Ovary (tissue), 9 donors: ENCODE measurements around the gene OLA1. TPM values are rescaled to one million over a fixed set of nuclear protein-coding genes. Genes with fewer than 3 reads are reported as not detected.

Source experiments
- DNase-seq, 5 donors: peaks; one replicate each; pipeline ENCODE4 v3.0.0-alpha.2; 2019 to 2020
- H3K27ac ChIP-seq, 2 donors: fragments of 200-600 bp; one replicate each; pipeline versions ENCODE4 v1.5.1 to v1.8.0; 2019 to 2022
- H3K27me3 ChIP-seq: fragments of 200-600 bp; one replicate; pipeline ENCODE4 v1.8.0; 2022
- H3K36me3 ChIP-seq: fragments of 200-600 bp; sonication (generic); one replicate; pipeline ENCODE4 v1.5.1; 2019
- H3K4me1 ChIP-seq: one replicate; pipeline ENCODE4 v1.8.1; 2013; ENCODE audit warnings: mild to moderate bottlenecking, moderate library complexity; ENCODE audit not compliant: insufficient read depth
- H3K4me3 ChIP-seq: fragments of 200-600 bp; sonication (generic); one replicate; pipeline ENCODE4 v1.5.1; 2017
- H3K9me3 ChIP-seq, 2 donors: fragments of 200-600 bp in 1 of 2; sonication (generic) in 1 of 2; one replicate each; pipeline versions ENCODE4 v1.5.1 to v1.8.1; 2013 to 2019; ENCODE audit warnings: mild to moderate bottlenecking in 1 of 2, moderate library complexity in 1 of 2
- CTCF ChIP-seq, 3 donors: fragments of 450-650 bp in 2 of 3; fragments of 200-600 bp in 1 of 3; IDR thresholded peaks; one replicate each; pipeline versions ENCODE4 v1.5.1 to v1.8.0; 2016 to 2022; ENCODE audit warnings: antibody characterized with exemption in 3 of 3, mild to moderate bottlenecking in 1 of 3
- EP300 ChIP-seq: sonication (generic); formaldehyde crosslinking; IDR thresholded peaks from one replicate; pipeline ENCODE4 v1.6.1; 2017; ENCODE audit warnings: antibody characterized with exemption
- POLR2A ChIP-seq: fragments of 450-650 bp; IDR thresholded peaks from one replicate; pipeline ENCODE4 v1.6.1; 2017; ENCODE audit warnings: antibody characterized with exemption, mild to moderate bottlenecking, moderate library complexity
- WGBS, 3 donors: extraction: QIAGEN DNeasy Blood & Tissue Kit in 1 of 3; methylation state at CpG; one replicate each; pipeline versions ENCODE4 v1.1.5 to v1.1.7; 2013 to 2017; 5-methylcytosine and 5-hydroxymethylcytosine counted together
- intact Hi-C, 4 donors: fragments of 100-400 bp; cut with DNase I; formaldehyde crosslinking; loops; one replicate each; pipeline versions ENCODE4 v1.11.0 to v1.15.1; 2022 to 2023
- polyA plus RNA-seq, 2 donors: library from polyadenylated mRNA; stranded (reverse); fragments of 200-250 nt in 1 of 2; fragments of 350-450 nt in 1 of 2; fragmentation: Illumina TruSeq in 1 of 2; extraction: RNeasy Lipid Tissue Mini Kit (QIAGEN cat#74804) in 1 of 2; gene quantifications; one replicate each; pipeline ENCODE4 v1.2.3, GENCODE V29; 2013 to 2014
- total RNA-seq, 7 donors: library from RNA; depleted of rRNA in 2 of 7; stranded (reverse); fragments of >200 nt in 2 of 7; fragmentation: NEBNext Ultra II Directional in 3 of 7; extraction: Animal tissue kit (Norgen Biotek cat#: 25700) in 3 of 7; gene quantifications; one replicate each; pipeline versions ENCODE4 v1.1.0 to v1.2.4, GENCODE V29; 2016 to 2023
- donor health status: DM: no; HTN: no; CAD: no; lungs with moderate emphysema.
- donor health status: DM: no; HTN: no; CAD: no.
- donor health status: Bipolar disorder and iron deficiency.
- donor health status: DM: yes; HTN: yes; CAD: no.
- donor health status: DM: no; HTN: no; CAD: no.
- donor health status: DM: yes; HTN: yes; CAD: no.

The OLA1 gene
- total and polyA plus RNA-seq, 9 donors: 25.6 to 127 (median 45.2) TPM

- Histone ChIP-seq H3K9me3 (no peaks in the 10 kb centered on the region), H3K27ac (no peak overlapping the region), H3K27me3 (no peaks in the 10 kb centered on the region), H3K4me1 (no peaks in the 10 kb centered on the region), H3K4me3 (no peak overlapping the region), H3K36me3 (no peaks in the 10 kb centered on the region)
- TF ChIP-seq CTCF (IDR thresholded peaks at IDR 0.05) (no peak), POLR2A (no peak), EP300 (no peak)
- intact Hi-C loops: no loop called here
- 80 to 92% (median 87%) methylated on average over 3 of the region's 3 CpGs for WGBS, 3 donors
- DNase-seq: no peak
Measured at GRCh38 chr2:174223388-174223787, 24.9 kb downstream of the OLA1 start.

- no peaks in the 10 kb centered on the region for H3K9me3 ChIP-seq
- intact Hi-C loops: no loop called here
- TF ChIP-seq POLR2A (no peak), CTCF (IDR thresholded peaks at IDR 0.05) (no peak), EP300 (no peak)
- 96 to 98% (median 96%) methylated on average over 1 of the region's 1 CpG for WGBS, 3 donors
- H3K27me3 ChIP-seq: no peaks in the 10 kb centered on the region
- no peaks in the 10 kb centered on the region for H3K36me3 ChIP-seq
- no peak for DNase-seq
- H3K4me3 ChIP-seq: no peak overlapping the region
- no peak overlapping the region for H3K27ac ChIP-seq
- H3K4me1 ChIP-seq: no peaks in the 10 kb centered on the region
Measured at GRCh38 chr2:174222154-174222553, 26.2 kb downstream of the OLA1 start.

- intact Hi-C loops: no loop called here
- H3K27ac ChIP-seq: no peak overlapping the region
- no peak for TF ChIP-seq CTCF (IDR thresholded peaks at IDR 0.05)
- no peak for TF ChIP-seq POLR2A
- no peak for TF ChIP-seq EP300
- 95 to 99% (median 98%) methylated on average over 4 of the region's 4 CpGs for WGBS, 3 donors
- H3K4me3 ChIP-seq: no peak overlapping the region
- H3K27me3 ChIP-seq: no peaks in the 10 kb centered on the region
- no peaks in the 10 kb centered on the region for H3K36me3 ChIP-seq
- no peak for DNase-seq
- H3K4me1 ChIP-seq: no peaks in the 10 kb centered on the region
- H3K9me3 ChIP-seq: no peaks in the 10 kb centered on the region
Measured at GRCh38 chr2:174219321-174219720, 29.0 kb downstream of the OLA1 start.

- H3K27me3 ChIP-seq: no peaks in the 10 kb centered on the region
- intact Hi-C loops: no loop called here
- H3K4me1 ChIP-seq: no peaks in the 10 kb centered on the region
- H3K9me3 ChIP-seq: no peaks in the 10 kb centered on the region
- no peak overlapping the region for H3K4me3 ChIP-seq
- H3K27ac ChIP-seq: no peak overlapping the region
- no peak for DNase-seq
- 88 to 93% (median 90%) methylated on average over 7 of the region's 7 CpGs for WGBS, 3 donors
- TF ChIP-seq EP300: no peak
- no peak for TF ChIP-seq CTCF (IDR thresholded peaks at IDR 0.05)
- H3K36me3 ChIP-seq: no peaks in the 10 kb centered on the region
Measured at GRCh38 chr2:174218773-174219172, 29.6 kb downstream of the OLA1 start.

- DNase-seq: no peak
- H3K36me3 ChIP-seq: no peaks in the 10 kb centered on the region
- TF ChIP-seq POLR2A (no peak), CTCF (IDR thresholded peaks at IDR 0.05) (no peak), EP300 (no peak)
- H3K27ac ChIP-seq: no peak overlapping the region
- H3K4me3 ChIP-seq: no peak overlapping the region
- no peaks in the 10 kb centered on the region for H3K4me1 ChIP-seq
- intact Hi-C loops: no loop called here
- 82 to 94% (median 87%) methylated on average over 1 of the region's 1 CpG for WGBS, 3 donors
- H3K27me3 ChIP-seq: no peaks in the 10 kb centered on the region
- H3K9me3 ChIP-seq: no peaks in the 10 kb centered on the region
Measured at GRCh38 chr2:174217869-174218268, 30.5 kb downstream of the OLA1 start.
